Measurements from ENCODE around the gene CA9.

CA9 gene

GRCh38 chr9:35675732-35676392 is 2.1 kb downstream of the CA9 start:
- peak; percentile 30 for DNase-seq

DNA sequence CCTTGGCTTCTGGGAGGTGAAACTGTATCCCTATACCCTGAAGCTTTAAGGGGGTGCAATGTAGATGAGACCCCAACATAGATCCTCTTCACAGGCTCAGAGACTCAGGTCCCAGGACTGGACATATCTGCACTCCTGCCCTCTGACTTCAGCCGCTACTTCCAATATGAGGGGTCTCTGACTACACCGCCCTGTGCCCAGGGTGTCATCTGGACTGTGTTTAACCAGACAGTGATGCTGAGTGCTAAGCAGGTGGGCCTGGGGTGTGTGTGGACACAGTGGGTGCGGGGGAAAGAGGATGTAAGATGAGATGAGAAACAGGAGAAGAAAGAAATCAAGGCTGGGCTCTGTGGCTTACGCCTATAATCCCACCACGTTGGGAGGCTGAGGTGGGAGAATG is 5.4 kb downstream of the CA9 start:
- DNase-seq: no peak

DNA sequence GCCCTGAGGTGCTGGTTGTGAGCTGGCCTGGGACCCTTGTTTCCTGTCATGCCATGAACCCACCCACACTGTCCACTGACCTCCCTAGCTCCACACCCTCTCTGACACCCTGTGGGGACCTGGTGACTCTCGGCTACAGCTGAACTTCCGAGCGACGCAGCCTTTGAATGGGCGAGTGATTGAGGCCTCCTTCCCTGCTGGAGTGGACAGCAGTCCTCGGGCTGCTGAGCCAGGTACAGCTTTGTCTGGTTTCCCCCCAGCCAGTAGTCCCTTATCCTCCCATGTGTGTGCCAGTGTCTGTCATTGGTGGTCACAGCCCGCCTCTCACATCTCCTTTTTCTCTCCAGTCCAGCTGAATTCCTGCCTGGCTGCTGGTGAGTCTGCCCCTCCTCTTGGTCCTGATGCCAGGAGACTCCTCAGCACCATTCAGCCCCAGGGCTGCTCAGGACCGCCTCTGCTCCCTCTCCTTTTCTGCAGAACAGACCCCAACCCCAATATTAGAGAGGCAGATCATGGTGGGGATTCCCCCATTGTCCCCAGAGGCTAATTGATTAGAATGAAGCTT is 6.1 kb downstream of the CA9 start:
- no peak for DNase-seq

GRCh38 chr9:35680331-35681105 is 6.8 kb downstream of the CA9 start:
- DNase-seq: no peak

DNA sequence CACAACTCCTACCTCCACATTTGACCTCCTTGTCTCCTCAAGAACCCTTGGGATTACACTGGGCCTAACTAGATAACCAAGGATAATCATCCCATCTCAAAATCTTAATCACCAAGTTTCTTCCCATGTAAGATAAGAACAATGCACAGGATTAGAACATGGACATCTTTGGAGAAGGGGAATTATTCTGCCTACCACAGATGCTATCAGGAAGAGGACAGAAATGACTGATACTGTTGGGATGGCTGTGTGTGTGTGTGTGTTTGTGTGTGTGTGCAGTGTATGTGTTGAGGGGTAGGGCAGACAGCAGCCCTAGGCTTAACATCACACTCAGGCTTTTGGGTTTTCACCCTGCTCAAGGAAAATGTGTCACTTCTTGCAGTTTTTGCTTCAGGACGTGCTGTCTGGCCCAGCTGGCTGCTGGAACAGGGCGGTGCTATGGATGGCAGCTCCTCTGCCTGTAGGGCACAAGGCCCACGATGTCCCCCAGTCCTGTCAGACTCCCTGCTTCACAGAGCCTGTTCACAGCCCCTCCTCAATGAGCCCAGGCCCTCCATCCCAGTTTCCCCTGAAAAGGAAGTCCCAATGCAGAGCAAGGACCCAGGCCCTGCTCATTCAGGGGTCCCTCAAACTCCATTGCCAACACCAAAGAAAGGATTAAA is 7.7 kb downstream of the CA9 start:
- DNase-seq: no peak

GRCh38 chr9:35682051-35682450 is 8.3 kb downstream of the CA9 start:
- no peak for DNase-seq

DNA sequence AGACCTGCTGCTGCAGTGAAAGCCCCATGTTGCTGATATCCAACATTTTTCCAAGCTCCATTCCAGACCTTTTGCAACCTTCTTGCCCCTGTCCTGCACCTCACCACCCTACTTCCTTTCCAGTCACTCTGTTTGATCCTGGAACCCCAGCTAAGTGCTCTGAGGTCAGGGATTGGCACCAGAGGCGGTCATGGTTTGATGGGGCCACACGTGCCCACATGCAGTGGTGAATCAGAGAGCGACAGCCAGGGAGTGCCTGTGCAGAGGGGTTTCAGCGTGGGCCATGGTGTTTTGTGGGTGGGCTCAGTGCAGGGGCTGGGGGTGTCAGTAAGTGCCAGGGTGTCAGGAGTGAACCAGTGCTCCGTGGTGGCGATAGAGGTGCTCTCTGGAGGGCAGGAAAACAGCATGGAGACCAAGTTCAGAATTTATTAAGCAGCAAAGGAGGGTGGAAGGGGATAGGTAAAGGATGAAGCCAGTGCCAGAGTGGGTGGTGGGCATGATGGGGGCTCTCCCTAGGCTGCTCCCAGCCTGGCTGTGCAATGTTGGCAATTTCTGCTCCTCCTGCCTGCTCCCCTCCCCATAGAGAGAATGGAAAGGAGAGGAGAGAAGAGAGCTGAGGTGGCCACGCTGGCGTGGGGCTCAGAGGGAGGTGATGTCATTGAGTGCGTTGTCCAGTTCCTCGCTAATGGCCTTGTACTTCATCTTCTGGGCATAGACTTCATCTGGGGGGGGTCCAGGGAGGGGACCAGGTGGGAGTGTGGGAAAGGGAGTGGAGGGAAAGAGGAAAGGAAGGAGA is 9.0 kb downstream of the CA9 start:
- no peak for DNase-seq

GRCh38 chr9:35683323-35683722 is 9.6 kb downstream of the CA9 start:
- no peak for DNase-seq

- no peak for DNase-seq
Measured at GRCh38 chr9:35684921-35685320, 11.2 kb downstream of the CA9 start.

GRCh38 chr9:35685506-35685905 is 11.8 kb downstream of the CA9 start:
- no peak for DNase-seq

- no peak for DNase-seq
Measured at GRCh38 chr9:35686222-35687203, 12.8 kb downstream of the CA9 start.

DNA sequence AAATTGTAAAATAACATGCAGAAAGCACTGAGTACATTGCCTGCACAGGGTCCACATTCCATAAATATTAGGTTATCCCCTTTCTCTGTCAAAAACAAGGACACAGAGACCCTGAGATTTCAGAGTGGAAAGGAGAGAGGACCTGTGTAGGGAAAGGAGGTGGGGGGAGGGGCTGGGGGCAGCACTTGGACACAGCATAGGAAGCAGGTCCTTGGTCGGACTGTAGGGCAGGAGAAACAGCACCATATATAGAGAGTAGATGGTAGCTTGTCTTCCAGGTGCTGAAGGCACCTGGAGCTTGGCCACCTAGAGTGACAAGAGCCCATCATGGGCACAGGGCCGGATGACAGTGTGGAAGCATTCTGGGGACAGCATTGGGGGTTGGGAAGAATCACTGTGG is 13.6 kb downstream of the CA9 start:
- no peak for DNase-seq

- DNase-seq: no peak
Measured at GRCh38 chr9:35687972-35688557, 14.3 kb downstream of the CA9 start.

- DNase-seq: no peak
Measured at GRCh38 chr9:35688558-35689541, 15.1 kb downstream of the CA9 start.

GRCh38 chr9:35689542-35690293 is 16.0 kb downstream of the CA9 start, which contains the start of gene TPM2:
Gene TPM2 (minus strand): TSS chr9:35689925. CDS start chr9:35689817, 108 bp downstream.
- no peak for DNase-seq

- no peak for DNase-seq
Measured at GRCh38 chr9:35690294-35690613, 16.5 kb downstream of the CA9 start.

GRCh38 chr9:35690614-35691333 is 17.0 kb downstream of the CA9 start:
- peak; percentile 35 for DNase-seq

- DNase-seq: no peak
Measured at GRCh38 chr9:35691334-35691650, 17.6 kb downstream of the CA9 start.

Measured in CD4-positive, alpha-beta T cell treated with Interleukin-17A for 1 hour (primary cell).